Stimulated activated CD4-positive, alpha-beta T cell treated with anti-CD3 and anti-CD28 coated beads, Interleukin-2, amount 100 ng/mL, for 48 hours (primary cell): ENCODE results near the gene TTLL8.

Source experiments
- DNase-seq, 2 donors: peaks; one replicate each; pipeline ENCODE4 v3.0.0-alpha.2; 2020

Gene TTLL8

DNA sequence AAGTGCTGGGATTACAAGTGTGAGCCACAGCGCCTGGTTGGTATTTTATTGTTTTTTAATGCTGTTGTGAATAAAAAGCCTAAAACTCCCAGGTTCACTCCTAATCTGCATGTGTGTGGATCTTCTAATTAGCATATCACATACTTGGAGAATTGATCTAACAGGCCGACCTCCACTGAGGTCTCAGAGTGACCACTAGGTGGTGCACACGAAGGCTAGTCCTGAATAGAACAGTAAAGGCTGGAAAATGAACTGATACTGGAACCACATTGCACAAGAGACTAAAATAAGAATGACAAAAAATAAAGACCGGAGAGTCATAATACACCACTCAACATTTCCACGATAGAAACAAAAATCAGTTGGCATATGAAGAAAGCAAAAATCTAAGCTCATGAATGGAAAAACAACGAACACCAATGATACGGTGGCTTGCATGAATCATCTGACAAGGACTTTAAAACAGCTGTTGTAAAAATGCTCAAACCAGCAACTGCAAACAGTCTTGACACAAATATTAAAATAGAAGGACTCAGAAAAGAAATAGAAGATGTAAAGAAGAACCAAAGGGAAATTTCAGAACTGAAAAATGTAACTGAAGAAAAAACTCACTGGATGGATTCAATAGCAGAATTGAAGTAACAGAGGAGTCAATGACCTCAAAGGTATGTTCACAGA, 78.4 kb downstream of the TTLL8 start:
- no peak for DNase-seq

GRCh38 chr22:49977578-49977977, 80.5 kb downstream of the TTLL8 start:
- no peak for DNase-seq

DNA sequence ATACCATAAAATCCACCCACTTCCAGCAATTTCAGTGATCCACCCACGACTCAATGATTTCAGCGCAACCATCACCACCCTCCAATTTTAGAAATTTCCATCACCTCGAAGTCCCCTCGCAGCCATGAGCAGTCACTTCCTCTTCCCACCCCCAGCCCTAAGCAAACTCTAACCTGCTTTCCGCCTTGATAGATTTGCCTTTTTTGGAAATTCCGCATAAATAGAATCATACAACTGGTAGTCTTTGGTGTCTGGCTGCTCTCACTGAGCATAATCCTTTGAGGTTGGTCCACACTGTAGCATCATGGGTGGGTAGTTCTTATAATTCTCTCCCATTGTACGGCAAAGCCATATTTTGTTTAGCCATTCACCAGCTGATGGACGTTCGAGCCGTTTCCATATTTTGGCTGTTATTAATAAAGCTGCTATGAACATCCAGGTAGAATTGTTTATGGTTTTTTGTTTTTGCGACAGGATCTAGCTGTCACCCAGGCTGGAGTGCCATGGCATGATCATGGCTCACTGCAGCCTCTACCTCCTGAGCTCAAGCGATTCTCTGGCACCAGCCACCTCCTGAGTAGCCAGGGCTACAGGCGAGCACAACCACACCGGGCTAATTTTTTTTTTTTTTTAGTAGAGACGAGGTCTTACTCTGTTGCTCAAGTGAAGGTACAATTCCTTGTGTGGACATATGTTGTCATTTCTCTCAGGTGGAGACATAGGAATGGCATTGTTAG, 81.5 kb downstream of the TTLL8 start:
- no peak for DNase-seq

DNA sequence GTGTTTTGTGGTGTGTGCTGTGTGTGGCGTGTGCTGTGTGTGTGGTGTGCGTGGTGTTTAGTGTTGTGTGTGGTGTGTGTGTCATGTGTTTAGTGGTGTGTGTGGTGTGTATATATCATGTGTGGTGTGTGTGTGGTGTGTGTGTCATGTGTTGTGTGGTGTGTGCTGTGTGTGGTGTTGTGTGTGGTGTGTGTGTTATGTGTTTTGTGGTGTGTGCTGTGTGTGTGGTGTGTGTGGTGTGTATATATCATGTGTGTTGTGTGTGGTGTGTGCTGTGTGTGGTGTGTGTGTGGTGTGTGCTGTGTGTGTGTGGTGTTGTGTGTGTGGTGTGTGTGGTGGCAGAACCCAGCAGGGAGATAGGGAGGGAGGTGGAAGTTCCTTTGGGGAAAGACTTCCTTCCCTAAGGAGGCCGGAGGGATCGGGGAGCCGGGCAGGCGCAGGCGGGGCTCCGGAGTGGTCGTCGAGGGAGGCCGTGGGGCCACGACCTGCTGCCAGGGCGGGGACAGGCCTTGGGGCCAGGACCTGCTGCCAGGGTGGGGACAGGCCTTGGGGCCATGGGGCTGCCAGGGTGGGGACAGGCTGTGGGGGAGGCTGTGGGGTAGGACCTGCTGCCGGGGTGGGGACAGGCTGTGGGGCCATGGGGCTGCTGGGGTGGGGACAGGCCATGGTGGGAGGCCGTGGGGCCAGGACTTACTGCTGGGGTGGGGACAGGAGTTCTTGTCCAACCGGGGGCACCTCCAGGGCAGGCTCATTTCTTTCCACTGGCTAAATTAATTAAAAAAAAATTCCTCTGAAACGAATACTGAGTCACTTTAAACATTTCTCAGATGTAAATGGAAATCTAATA, 82.3 kb downstream of the TTLL8 start:
- DNase-seq = no peak

DNA sequence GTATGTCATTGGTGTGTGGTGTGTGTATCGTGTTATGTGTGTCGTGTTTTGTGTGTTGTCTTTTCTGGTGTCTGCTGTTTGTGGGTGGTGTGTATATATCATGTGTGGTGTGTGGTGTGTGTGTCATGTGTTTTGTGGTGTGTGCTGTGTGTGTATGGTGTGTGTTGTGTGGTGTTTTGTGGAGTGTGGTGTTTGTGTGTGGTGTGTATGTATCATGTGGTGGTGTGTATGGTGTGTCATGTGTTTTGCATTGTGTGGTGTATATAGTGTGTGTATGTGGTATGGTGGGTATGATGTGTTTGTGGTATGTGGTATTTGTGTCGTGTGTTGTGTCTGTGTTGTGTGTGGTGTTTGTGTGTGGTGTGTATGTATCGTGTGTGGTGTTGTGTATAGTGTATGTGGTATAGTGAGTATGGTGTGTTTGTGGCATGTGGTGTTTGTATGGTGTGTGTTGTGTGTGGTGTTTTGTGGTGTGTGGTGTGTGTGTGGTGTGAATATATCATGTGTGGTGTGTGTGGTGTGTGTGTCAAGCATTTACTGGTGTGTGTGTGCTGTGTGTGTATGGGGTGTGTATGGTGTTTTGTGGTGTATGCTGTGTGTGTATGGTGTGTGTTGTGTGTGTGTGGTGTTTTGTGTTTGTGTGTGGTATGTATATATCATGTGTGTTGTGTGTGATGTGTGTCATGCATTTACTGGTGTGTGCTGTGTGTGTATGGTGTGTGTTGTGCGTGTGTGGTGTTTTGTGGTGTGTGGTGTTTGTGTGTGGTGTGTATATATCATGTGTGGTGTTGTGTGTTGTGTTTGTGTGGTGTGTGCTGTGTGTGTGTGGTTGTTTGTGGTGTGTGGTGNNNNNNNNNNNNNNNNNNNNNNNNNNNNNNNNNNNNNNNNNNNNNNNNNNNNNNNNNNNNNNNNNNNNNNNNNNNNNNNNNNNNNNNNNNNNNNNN, 84.8 kb downstream of the TTLL8 start:
- no peak for DNase-seq

GRCh38 chr22:49972163-49973017, 85.7 kb downstream of the TTLL8 start:
- DNase-seq = no peak

DNA sequence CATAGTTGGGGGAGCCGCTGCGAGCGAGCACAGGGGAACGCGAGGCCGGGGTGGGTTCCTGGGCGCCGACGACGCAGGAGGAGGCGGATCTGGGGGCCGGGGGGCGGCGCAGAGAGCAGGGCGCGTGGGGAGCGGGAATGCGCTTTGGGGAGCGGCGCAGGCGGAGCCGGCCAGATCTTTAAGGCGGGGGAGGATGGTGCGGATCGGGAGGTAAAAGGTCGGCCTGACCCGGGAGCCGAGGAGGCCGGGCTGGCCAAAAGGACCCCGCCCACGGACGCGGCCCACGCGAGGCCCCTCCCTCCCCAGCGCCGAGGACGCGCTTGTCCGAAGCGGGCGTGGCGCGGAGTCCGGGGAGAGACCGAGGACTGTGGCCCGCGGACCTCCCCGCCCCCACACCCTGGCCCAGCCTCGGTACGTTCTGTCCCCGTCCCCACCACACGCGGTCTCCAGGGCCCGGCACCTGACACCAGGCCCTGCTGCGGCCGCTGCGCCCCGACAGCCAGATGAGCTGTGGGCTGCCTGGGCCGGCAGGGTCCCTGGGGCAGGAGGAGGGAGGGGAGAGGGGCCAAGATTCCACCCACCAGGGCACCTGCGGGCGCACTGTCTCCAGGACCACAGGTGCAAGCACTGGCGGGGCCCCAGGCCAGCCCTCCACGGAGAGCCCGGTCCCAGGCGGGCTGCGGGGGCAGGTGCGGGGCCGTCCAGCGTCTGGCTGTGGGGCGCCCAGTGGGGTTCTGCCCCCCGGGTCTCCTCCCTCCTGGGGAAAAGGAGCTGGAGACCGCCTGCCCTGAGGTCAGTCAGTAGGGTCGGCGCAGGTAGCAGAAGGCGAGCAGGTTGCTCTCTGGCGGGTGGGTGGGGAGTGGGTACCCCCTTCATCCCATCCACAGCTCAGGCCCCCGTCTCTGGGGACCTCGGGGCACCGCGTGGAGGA, 86.6 kb downstream of the TTLL8 start:
- DNase-seq = peak; percentile 54 to 72

GRCh38 chr22:49970528-49971231, 87.4 kb downstream of the TTLL8 start:
- DNase-seq = peak; percentile 93 to 94

GRCh38 chr22:49969751-49970527, 88.2 kb downstream of the TTLL8 start:
- no peak for DNase-seq

- DNase-seq = no peak
Observed at GRCh38 chr22:49968831-49969661, 89.1 kb downstream of the TTLL8 start.
